GM19023 (cell line): ENCODE results near the gene TGM6.

ENCODE experiments used
- ATAC-seq: cut with Tn5 transposase; IDR thresholded peaks from one replicate; pipeline ENCODE4 v1.9.1; 2021; ENCODE audit warnings: mild to moderate bottlenecking, moderate library complexity; ENCODE audit not compliant: unreplicated experiment

The TGM6 gene

GRCh38 chr20:2451939-2452732 lies 71.4 kb downstream of the TGM6 start:
- no peak for ATAC-seq

- no peak for ATAC-seq
Measured at GRCh38 chr20:2453792-2454191, 73.1 kb downstream of the TGM6 start.

- no peak for ATAC-seq
Measured at GRCh38 chr20:2455771-2456497, 75.2 kb downstream of the TGM6 start.

GRCh38 chr20:2458919-2459499 lies 78.3 kb downstream of the TGM6 start:
- no peak for ATAC-seq

- ATAC-seq, result no peak
Measured at GRCh38 chr20:2459981-2460751, 79.5 kb downstream of the TGM6 start.

GRCh38 chr20:2460752-2461424 lies 80.2 kb downstream of the TGM6 start:
- no peak for ATAC-seq

GRCh38 chr20:2462484-2462883 lies 81.8 kb downstream of the TGM6 start:
- no peak for ATAC-seq

- ATAC-seq, result no peak
Measured at GRCh38 chr20:2463616-2464365, 83.1 kb downstream of the TGM6 start.

- ATAC-seq, result no peak
Measured at GRCh38 chr20:2465100-2465499, 84.4 kb downstream of the TGM6 start.

GRCh38 chr20:2467412-2467811 lies 86.7 kb downstream of the TGM6 start:
- ATAC-seq, result no peak

GRCh38 chr20:2468581-2469407 lies 88.1 kb downstream of the TGM6 start:
- no peak for ATAC-seq

GRCh38 chr20:2469991-2470422 lies 89.3 kb downstream of the TGM6 start:
- peak; percentile 36 for ATAC-seq

GRCh38 chr20:2470423-2471193 lies 89.9 kb downstream of the TGM6 start, which contains the start of gene SNRPB:
Gene SNRPB, minus strand, starts transcription at chr20:2470789. Its CDS starts 99 bp downstream, at chr20:2470690.
- peak; percentile 94 for ATAC-seq

GRCh38 chr20:2473516-2473915 lies 92.8 kb downstream of the TGM6 start:
- no peak for ATAC-seq

- no peak for ATAC-seq
Measured at GRCh38 chr20:2475850-2476741, 95.4 kb downstream of the TGM6 start.

GRCh38 chr20:2476742-2477615 lies 96.3 kb downstream of the TGM6 start:
- ATAC-seq, result no peak
